ENCODE results near the gene TNFAIP3.

GRCh38 chr6:137874204-137875057 is 7.4 kb downstream of the TNFAIP3 start:
- TF ChIP-seq CTCF (IDR thresholded peaks at IDR 0.05; ENCODE audit: insufficient read depth, low read length, poor library complexity, severe bottlenecking) = no peak
- TF ChIP-seq EZH2phosphoT487 (conservative IDR thresholded peaks at IDR 0.05; ENCODE audit: low read length) = no peak
